ENCODE measurements around the gene TNFRSF14. TPM values are rescaled to one million over a fixed set of nuclear protein-coding genes. Genes with fewer than 3 reads are reported as not detected.

The TNFRSF14 gene
- total RNA-seq, 3 donors from 2014 or later (not counting 1 experiment from before 2014, with no cell fraction given): 228 to 266 (median 262) TPM

- ATAC-seq: no peak
- WGBS (ENCODE audit: insufficient coverage): 77% methylated on average over 3 of the region's 3 CpGs
- no peak overlapping the region for H3K27ac ChIP-seq (ENCODE audit: low read length)
- no peak overlapping the region for H3K4me3 Mint-ChIP-seq
- H3K36me3 ChIP-seq (ENCODE audit: control insufficient read depth, insufficient read depth, low read length): no peaks in the 10 kb centered on the region
- no peaks in the 10 kb centered on the region for H3K36me3 Mint-ChIP-seq
- peaks cover 0 to 9% of the 10 kb centered on the region in 2 donors for H3K4me1 Mint-ChIP-seq
- H3K27me3 Mint-ChIP-seq (ENCODE audit: low read depth in 2 of 2): peaks cover 16 to 17% of the 10 kb centered on the region in 2 donors
- intact Hi-C loops (cut with micrococcal nuclease): no loop called here
- no peaks in the 10 kb centered on the region for H3K9me3 ChIP-seq (ENCODE audit: control insufficient read depth, insufficient read depth, low read length)
- H3K27me3 ChIP-seq (ENCODE audit: control insufficient read depth, insufficient read depth, low read length): no peaks in the 10 kb centered on the region
- no peak for DNase-seq
- no peak overlapping the region for H3K27ac Mint-ChIP-seq
- no peak overlapping the region for H3K4me3 ChIP-seq (ENCODE audit: low read length)
- no peaks in the 10 kb centered on the region for H3K9me3 Mint-ChIP-seq
- H3K4me1 ChIP-seq (ENCODE audit: control insufficient read depth, insufficient read depth, low read length): peaks cover 11% of the 10 kb centered on the region
- no peak for TF ChIP-seq CTCF (IDR thresholded peaks at IDR 0.05)
Measured at GRCh38 chr1:2598329-2598931, 42.3 kb downstream of the TNFRSF14 start.

GRCh38 chr1:2601721-2602303 lies 45.6 kb downstream of the TNFRSF14 start:
- no peaks in the 10 kb centered on the region for H3K36me3 Mint-ChIP-seq
- 84% methylated on average over 18 of the region's 18 CpGs for WGBS (ENCODE audit: insufficient coverage)
- intact Hi-C loops (cut with micrococcal nuclease): no loop called here

DNA sequence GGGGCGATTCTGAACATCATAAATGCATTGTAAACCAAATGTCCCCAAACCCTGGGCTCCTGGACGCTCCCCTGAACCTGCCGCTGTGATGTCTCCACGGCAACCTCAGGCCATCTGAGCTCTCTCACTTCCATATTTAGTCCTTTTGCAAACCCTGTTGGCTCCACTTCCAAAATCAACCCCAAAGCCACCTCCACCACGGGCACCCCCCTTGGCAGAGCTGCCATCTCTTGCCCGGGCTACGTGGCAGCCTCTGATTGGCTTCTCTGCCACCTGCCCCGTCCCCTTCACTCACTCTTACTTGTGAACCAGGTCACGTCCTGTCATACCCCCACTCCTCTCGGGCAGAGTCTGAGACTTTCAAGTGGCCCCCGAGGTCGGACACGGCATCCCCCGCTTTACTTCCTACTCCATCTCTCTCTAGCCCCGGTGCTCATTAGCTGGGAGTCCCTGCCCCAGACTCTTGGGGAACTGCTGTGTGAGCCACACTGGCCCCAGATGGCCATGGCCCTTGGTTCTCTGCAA lies 46.2 kb downstream of the TNFRSF14 start:
- H3K27me3 ChIP-seq (ENCODE audit: control insufficient read depth, insufficient read depth, low read length): no peaks in the 10 kb centered on the region
- no peak overlapping the region for H3K4me3 Mint-ChIP-seq
- H3K27me3 Mint-ChIP-seq (ENCODE audit: low read depth in 2 of 2): peaks cover 16 to 17% of the 10 kb centered on the region in 2 donors
- H3K4me3 ChIP-seq (ENCODE audit: low read length): no peak overlapping the region
- peaks cover 8% of the 10 kb centered on the region for H3K4me1 ChIP-seq (ENCODE audit: control insufficient read depth, insufficient read depth, low read length)
- TF ChIP-seq CTCF (IDR thresholded peaks at IDR 0.05): no peak
- no peak overlapping the region for H3K27ac ChIP-seq (ENCODE audit: low read length)
- no peaks in the 10 kb centered on the region for H3K9me3 ChIP-seq (ENCODE audit: control insufficient read depth, insufficient read depth, low read length)
- ATAC-seq: no peak
- H3K9me3 Mint-ChIP-seq: no peaks in the 10 kb centered on the region
- H3K36me3 ChIP-seq (ENCODE audit: control insufficient read depth, insufficient read depth, low read length): no peaks in the 10 kb centered on the region
- intact Hi-C loops (cut with micrococcal nuclease): no loop called here
- no peaks in the 10 kb centered on the region for H3K36me3 Mint-ChIP-seq
- WGBS (ENCODE audit: insufficient coverage): 70% methylated on average over 15 of the region's 15 CpGs
- DNase-seq: no peak
- H3K4me1 Mint-ChIP-seq: peaks cover 0 to 6% of the 10 kb centered on the region in 2 donors
- H3K27ac Mint-ChIP-seq: no peak overlapping the region

More at GRCh38 chr1:2601721-2602303, 45.6 kb downstream of the TNFRSF14 start:
- Mint-ChIP-seq H3K4me3 (no peak overlapping the region), H3K4me1 (peaks cover 0 to 9% of the 10 kb centered on the region in 2 donors), H3K27me3 (ENCODE audit: low read depth in 2 of 2) (peaks cover 16 to 17% of the 10 kb centered on the region in 2 donors), H3K9me3 (no peaks in the 10 kb centered on the region), H3K27ac (no peak overlapping the region)
- ATAC-seq: no peak
- Histone ChIP-seq H3K4me3 (ENCODE audit: low read length) (no peak overlapping the region), H3K27me3 (ENCODE audit: control insufficient read depth, insufficient read depth, low read length) (no peaks in the 10 kb centered on the region), H3K9me3 (ENCODE audit: control insufficient read depth, insufficient read depth, low read length) (no peaks in the 10 kb centered on the region), H3K36me3 (ENCODE audit: control insufficient read depth, insufficient read depth, low read length) (no peaks in the 10 kb centered on the region), H3K27ac (ENCODE audit: low read length) (no peak overlapping the region), H3K4me1 (ENCODE audit: control insufficient read depth, insufficient read depth, low read length) (peaks cover 11% of the 10 kb centered on the region)
- TF ChIP-seq CTCF (IDR thresholded peaks at IDR 0.05): no peak
- DNase-seq: no peak
